Measurements from ENCODE around the gene EBF3.

The EBF3 gene

DNA sequence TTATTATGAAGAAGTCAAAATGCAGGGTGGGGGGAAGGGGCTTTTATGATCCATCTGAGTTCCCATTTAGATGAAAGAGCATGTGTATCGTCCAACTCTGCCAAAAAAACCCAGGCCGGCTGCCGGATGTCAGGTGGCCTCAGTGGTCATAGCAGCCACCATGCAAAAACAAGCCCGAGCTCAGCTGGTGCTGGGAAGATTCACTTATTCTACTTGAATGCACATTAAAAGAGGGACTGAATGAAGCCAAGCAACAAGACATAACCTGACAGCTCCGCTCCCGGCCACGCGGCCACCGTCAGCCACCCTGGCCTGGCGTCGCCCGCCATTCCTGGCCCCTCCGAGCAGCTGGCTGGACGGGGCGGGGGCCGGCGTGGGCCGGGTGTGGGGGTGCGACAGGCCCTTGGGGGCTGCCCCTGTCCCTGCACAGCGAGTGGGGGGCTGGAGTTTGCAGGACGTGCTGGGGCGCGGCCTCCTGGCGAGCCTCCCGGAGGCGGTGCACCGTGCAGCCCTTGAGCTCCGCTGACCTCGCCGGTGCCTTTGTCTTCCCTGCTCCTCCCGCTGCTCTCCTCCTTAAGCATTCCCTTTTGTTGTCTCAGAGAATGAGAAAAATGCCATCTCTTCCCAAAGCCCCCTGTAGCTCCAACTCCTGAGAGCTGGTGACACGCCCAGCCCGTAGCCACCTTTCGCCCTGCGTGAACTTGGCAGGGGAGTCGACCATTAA lies 67.8 kb downstream of the EBF3 start:
- no peak overlapping the region for H3K27ac ChIP-seq (ENCODE audit: low read length)
- WGBS (ENCODE audit: insufficient coverage, insufficient read length), result no CpG with 5 or more reads among the region's 36 CpGs
- H3K9me3 ChIP-seq (ENCODE audit: control insufficient read depth, insufficient read depth, low read length), result no peaks in the 10 kb centered on the region
- H3K27me3 ChIP-seq (ENCODE audit: control insufficient read depth, insufficient read depth, low read length), result no peaks in the 10 kb centered on the region
- H3K4me1 ChIP-seq (ENCODE audit: control insufficient read depth, insufficient read depth, low read length), result peaks cover 9% of the 10 kb centered on the region; the same call in 1 of the 2 replicates
- no peak for DNase-seq (ENCODE audit: low read depth, low spot score)
- H3K36me3 ChIP-seq (ENCODE audit: control insufficient read depth, insufficient read depth, low read length), result no peaks in the 10 kb centered on the region
- H3K4me3 ChIP-seq (ENCODE audit: low read length), result no peak overlapping the region

DNA sequence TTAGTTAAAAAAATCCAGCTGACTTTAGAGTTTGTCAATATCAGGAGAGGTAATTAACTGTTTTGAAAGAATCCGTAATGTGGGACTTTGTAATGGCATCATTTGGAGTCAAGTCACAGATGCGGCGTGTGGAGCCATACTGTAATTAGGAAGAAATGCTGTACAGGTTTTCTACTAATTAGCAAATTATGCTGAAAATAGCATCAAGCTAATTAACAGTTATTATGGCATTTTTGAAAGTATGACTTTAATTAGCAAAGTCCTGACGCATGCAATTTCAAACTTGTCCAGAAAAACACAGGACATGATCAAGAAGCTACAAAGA lies 68.3 kb downstream of the EBF3 start:
- Histone ChIP-seq H3K36me3 (ENCODE audit: control insufficient read depth, insufficient read depth, low read length) (no peaks in the 10 kb centered on the region), H3K4me3 (ENCODE audit: low read length) (no peak overlapping the region), H3K4me1 (ENCODE audit: control insufficient read depth, insufficient read depth, low read length) (peaks cover 8% of the 10 kb centered on the region; the same call in 1 of the 2 replicates), H3K27me3 (ENCODE audit: control insufficient read depth, insufficient read depth, low read length) (no peaks in the 10 kb centered on the region), H3K27ac (ENCODE audit: low read length) (no peak overlapping the region), H3K9me3 (ENCODE audit: control insufficient read depth, insufficient read depth, low read length) (no peaks in the 10 kb centered on the region)
- WGBS (ENCODE audit: insufficient coverage, insufficient read length), result no CpG with 5 or more reads among the region's 4 CpGs
- no peak for DNase-seq (ENCODE audit: low read depth, low spot score)

DNA sequence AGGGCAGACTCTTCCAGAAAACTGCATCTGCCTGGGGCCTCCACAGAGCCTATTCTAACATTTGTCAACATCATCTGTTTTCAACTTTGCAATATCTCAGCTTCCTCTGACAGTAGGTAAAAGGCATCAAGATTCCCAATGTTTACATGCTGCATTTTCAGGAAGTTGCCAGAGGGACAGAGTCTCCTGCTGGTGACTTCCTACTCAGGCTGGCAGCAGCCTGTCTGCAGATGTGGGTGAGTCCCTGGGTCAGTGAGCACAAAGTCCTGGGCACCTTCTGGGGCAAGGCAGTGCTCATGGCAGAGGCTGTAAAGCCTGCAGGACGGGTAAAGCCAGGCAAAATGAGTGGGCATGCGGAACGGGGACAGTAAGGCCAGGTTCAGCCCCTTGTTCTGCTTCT lies 69.4 kb downstream of the EBF3 start:
- DNase-seq (ENCODE audit: low read depth, low spot score), result no peak

DNA sequence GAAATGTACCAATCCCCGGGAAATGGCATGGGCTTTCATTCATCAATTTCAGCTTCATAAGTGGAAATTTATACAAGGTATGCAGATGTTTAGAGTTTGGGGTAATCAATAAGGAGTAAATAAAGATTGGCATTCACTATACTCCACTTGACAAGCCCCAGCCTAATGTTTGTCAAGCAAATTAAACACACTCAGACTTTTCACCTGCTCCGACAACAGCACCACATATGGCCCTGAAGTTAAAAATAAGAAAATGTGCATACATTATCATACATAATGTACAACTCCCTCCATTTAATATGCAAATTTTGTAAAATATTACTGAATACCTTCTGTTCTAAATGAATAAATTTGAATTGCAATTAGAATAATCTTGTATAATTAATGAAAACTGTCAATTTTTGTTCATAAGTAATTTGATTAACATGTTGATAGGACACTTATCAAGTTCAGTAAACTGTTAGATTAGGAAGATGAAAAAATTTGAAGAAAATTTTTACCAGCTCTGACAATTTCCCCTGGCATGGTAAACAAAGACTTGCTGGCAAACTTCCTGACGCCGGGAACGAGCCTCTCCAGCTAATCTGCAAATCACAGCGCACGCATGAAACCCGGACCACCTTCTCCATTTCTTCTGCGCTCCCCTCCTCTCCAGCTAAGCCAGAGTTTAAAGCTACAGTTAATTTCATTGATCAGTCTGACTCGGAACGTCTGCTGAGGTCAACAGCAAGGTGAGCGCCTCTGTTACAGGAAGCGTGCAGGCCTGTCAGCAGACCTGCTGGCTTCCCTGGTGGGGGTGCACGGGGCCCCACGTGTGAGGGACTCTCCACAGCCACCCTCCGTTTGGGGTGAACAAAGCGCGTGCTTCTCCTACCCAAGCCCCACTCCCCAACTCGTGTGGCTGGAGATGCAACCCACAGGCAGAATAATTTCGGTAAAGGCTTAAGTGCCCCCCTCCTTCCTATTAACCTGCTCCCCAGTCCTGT lies 70.7 kb downstream of the EBF3 start:
- Histone ChIP-seq H3K27me3 (ENCODE audit: control insufficient read depth, insufficient read depth, low read length) (no peaks in the 10 kb centered on the region), H3K36me3 (ENCODE audit: control insufficient read depth, insufficient read depth, low read length) (no peaks in the 10 kb centered on the region), H3K4me1 (ENCODE audit: control insufficient read depth, insufficient read depth, low read length) (peaks cover 7% of the 10 kb centered on the region; the same call in 1 of the 2 replicates), H3K27ac (ENCODE audit: low read length) (no peak overlapping the region), H3K9me3 (ENCODE audit: control insufficient read depth, insufficient read depth, low read length) (no peaks in the 10 kb centered on the region), H3K4me3 (ENCODE audit: low read length) (no peak overlapping the region)
- DNase-seq (ENCODE audit: low read depth, low spot score), result no peak
- no CpG with 5 or more reads among the region's 20 CpGs for WGBS (ENCODE audit: insufficient coverage, insufficient read length)

More for the DNA sequence above, 69.4 kb downstream of the EBF3 start:
- Histone ChIP-seq H3K27ac (ENCODE audit: low read length) (no peak overlapping the region), H3K9me3 (ENCODE audit: control insufficient read depth, insufficient read depth, low read length) (no peaks in the 10 kb centered on the region), H3K4me3 (ENCODE audit: low read length) (no peak overlapping the region), H3K36me3 (ENCODE audit: control insufficient read depth, insufficient read depth, low read length) (no peaks in the 10 kb centered on the region), H3K27me3 (ENCODE audit: control insufficient read depth, insufficient read depth, low read length) (no peaks in the 10 kb centered on the region), H3K4me1 (ENCODE audit: control insufficient read depth, insufficient read depth, low read length) (peaks cover 7% of the 10 kb centered on the region; the same call in 1 of the 2 replicates)
- no CpG with 5 or more reads among the region's 3 CpGs for WGBS (ENCODE audit: insufficient coverage, insufficient read length)

DNA sequence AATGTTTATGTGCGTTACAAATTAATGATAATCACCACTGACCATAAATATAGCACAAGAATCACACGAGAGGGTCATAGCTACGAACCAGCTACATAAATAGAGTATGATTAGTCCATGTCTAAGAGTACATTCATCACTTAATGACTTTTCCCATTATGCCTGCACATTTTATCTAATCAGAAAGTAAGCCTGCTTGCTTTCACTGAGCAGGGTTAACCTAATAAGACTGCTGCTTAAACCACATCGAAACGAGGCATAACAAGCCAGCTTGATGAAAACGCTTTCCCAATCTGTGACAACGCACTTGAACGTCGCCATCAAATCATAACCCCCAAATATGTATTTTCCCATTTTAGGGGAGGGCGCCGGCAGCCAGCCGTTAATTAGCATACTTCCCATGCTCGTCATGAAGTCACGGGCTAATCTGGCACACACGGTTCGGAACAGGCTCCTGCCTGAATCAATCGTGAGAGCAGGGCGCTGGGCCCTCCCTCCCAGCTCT lies 71.5 kb downstream of the EBF3 start:
- Histone ChIP-seq H3K27ac (ENCODE audit: low read length) (no peak overlapping the region), H3K4me1 (ENCODE audit: control insufficient read depth, insufficient read depth, low read length) (peaks cover 7% of the 10 kb centered on the region; the same call in 1 of the 2 replicates)
- no CpG with 5 or more reads among the region's 18 CpGs for whole genome bisulfite sequencing (ENCODE audit: insufficient coverage, insufficient read length)

DNA sequence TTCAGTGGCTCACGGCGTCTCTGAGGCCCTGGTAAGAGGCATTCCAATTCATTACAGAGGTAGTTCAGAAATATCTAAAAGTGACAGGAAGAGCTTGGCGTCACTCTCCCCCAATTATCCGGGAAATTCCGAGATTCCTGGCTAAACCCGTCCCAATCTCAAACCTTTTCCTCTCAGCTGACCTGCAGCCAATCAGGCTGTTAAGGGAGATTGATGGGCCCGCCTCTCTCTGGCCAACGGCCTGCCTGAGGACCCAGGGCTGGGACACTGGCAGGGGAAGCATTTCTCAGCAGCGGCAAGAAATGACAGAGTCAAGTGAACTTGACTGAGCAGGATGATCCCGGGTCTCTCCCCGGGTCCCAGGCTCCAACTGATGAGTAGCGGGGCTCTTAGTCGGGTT lies 72.3 kb downstream of the EBF3 start:
- Histone ChIP-seq H3K9me3 (ENCODE audit: control insufficient read depth, insufficient read depth, low read length) (no peaks in the 10 kb centered on the region), H3K4me1 (ENCODE audit: control insufficient read depth, insufficient read depth, low read length) (peaks cover 4% of the 10 kb centered on the region; the same call in 1 of the 2 replicates), H3K27ac (ENCODE audit: low read length) (no peak overlapping the region), H3K4me3 (ENCODE audit: low read length) (no peak overlapping the region), H3K27me3 (ENCODE audit: control insufficient read depth, insufficient read depth, low read length) (no peaks in the 10 kb centered on the region), H3K36me3 (ENCODE audit: control insufficient read depth, insufficient read depth, low read length) (no peaks in the 10 kb centered on the region)
- WGBS (ENCODE audit: insufficient coverage, insufficient read length), result no CpG with 5 or more reads among the region's 13 CpGs
- no peak for DNase-seq (ENCODE audit: low read depth, low spot score)

More for the DNA sequence above, 71.5 kb downstream of the EBF3 start:
- Histone ChIP-seq H3K36me3 (ENCODE audit: control insufficient read depth, insufficient read depth, low read length) (no peaks in the 10 kb centered on the region), H3K27me3 (ENCODE audit: control insufficient read depth, insufficient read depth, low read length) (no peaks in the 10 kb centered on the region), H3K4me3 (ENCODE audit: low read length) (no peak overlapping the region), H3K9me3 (ENCODE audit: control insufficient read depth, insufficient read depth, low read length) (no peaks in the 10 kb centered on the region)
- no peak for DNase-seq (ENCODE audit: low read depth, low spot score)

DNA sequence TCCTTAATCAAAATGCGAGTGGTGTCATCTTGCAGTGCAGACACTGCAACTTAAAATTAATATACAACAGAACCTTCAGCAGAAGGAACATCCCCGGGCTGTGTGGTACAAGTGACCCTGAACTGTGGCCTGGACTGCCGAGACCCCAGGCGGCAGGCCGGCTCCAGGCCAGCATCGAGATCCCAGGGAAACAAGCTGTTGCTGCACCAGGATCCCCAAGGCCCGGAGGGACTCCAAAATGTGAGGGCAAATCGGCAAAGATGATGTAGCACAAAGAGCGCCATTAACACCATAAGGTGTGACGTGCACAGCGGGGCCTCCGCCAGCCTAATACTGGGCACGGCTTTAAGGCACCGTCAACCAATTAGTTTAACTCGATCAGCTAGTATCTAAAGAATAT lies 73.9 kb downstream of the EBF3 start:
- peaks cover 3% of the 10 kb centered on the region; the same call in 1 of the 2 replicates for H3K4me1 ChIP-seq (ENCODE audit: control insufficient read depth, insufficient read depth, low read length)
- DNase-seq (ENCODE audit: low read depth, low spot score), result no peak
- H3K4me3 ChIP-seq (ENCODE audit: low read length), result no peak overlapping the region
- no peak overlapping the region for H3K27ac ChIP-seq (ENCODE audit: low read length)
- H3K9me3 ChIP-seq (ENCODE audit: control insufficient read depth, insufficient read depth, low read length), result no peaks in the 10 kb centered on the region
- H3K36me3 ChIP-seq (ENCODE audit: control insufficient read depth, insufficient read depth, low read length), result no peaks in the 10 kb centered on the region
- WGBS (ENCODE audit: insufficient coverage, insufficient read length), result no CpG with 5 or more reads among the region's 15 CpGs
- H3K27me3 ChIP-seq (ENCODE audit: control insufficient read depth, insufficient read depth, low read length), result no peaks in the 10 kb centered on the region

DNA sequence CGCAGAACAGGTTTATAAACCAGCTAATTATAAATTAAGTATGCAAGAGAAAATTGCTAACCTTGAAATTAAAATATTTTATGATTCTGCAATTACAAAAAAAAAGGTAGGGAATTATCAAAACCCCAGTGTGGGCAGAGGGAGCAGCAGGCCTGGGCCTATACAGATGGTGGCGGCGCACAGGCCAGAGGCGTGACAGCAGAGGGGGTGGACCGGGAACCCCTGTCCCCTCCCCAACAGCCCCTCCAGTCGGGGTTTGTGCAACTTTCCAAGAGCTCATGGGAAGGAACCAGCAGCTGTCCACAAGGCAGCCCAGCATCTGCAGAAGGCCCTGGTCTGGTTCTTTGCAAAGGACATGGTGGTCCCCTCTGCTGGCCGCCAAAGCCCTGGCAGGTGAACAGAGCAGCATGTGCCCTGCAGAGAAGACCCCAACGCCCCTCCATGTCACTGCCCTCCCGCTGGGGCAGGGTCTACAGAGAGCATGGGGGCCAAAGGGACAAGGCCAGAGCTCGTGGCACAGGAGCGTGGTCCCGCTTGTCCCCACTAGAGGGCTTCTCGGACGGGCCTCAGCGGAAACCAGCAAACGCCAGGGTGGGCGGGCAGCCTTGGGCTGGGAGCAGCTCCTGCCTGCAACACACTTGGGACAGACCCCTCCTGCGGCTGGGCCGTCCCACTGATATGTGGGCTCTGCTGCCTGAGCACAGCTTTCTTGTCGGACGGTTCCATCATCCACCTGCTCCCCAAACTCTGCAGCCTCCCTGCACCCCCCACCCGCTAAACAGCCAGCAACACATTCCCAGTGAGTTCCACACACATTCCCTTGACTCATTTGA lies 75.1 kb downstream of the EBF3 start:
- Histone ChIP-seq H3K4me3 (ENCODE audit: low read length) (no peak overlapping the region), H3K36me3 (ENCODE audit: control insufficient read depth, insufficient read depth, low read length) (no peaks in the 10 kb centered on the region), H3K27me3 (ENCODE audit: control insufficient read depth, insufficient read depth, low read length) (no peaks in the 10 kb centered on the region), H3K4me1 (ENCODE audit: control insufficient read depth, insufficient read depth, low read length) (peaks cover 3% of the 10 kb centered on the region; the same call in 1 of the 2 replicates), H3K9me3 (ENCODE audit: control insufficient read depth, insufficient read depth, low read length) (no peaks in the 10 kb centered on the region), H3K27ac (ENCODE audit: low read length) (no peak overlapping the region)
- WGBS (ENCODE audit: insufficient coverage, insufficient read length), result no CpG with 5 or more reads among the region's 22 CpGs
- DNase-seq (ENCODE audit: low read depth, low spot score), result peak; percentile 71

DNA sequence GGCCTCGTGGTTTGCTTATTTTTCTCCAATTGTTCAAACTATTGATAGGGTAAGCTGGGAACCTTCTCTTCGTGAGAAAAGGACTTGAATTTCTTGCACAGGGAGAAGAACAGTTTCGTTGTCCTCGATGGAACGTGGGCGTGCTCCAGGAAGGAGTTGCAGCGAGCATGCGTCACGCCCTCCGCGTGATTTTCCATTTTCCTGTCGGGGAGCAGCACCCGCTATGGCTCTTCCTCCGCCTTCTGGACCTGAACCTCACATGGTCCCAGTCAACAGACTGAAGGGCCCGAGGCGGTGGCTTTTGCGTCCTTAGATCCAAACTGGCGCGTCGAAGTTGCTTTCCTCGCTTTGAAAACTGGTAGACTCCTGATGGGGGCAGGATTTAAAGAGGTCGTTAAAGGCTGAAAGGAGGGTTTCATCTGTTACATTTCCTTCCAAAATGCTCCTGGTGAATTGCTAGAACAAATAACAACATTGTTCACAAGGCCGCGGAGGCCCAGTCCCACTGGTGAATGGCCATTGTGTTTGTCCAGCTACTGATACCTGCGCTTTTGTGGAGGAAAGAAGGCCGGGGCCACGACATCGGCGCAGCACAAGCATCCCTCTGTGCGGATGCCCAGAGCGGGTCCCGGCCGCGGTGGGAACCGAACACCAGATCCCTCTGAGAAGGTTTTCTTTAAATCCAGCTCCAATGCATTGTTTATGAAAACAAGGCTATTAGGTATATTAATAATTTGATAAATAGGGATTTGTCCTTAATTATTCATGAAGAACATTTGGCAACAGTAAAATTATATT lies 75.9 kb downstream of the EBF3 start:
- H3K36me3 ChIP-seq (ENCODE audit: control insufficient read depth, insufficient read depth, low read length), result no peaks in the 10 kb centered on the region
- H3K4me3 ChIP-seq (ENCODE audit: low read length), result no peak overlapping the region
- no peak for DNase-seq (ENCODE audit: low read depth, low spot score)
- no peaks in the 10 kb centered on the region for H3K27me3 ChIP-seq (ENCODE audit: control insufficient read depth, insufficient read depth, low read length)
- no peaks in the 10 kb centered on the region for H3K9me3 ChIP-seq (ENCODE audit: control insufficient read depth, insufficient read depth, low read length)
- H3K4me1 ChIP-seq (ENCODE audit: control insufficient read depth, insufficient read depth, low read length), result peaks cover 3% of the 10 kb centered on the region; the same call in 1 of the 2 replicates
- WGBS (ENCODE audit: insufficient coverage, insufficient read length), result no CpG with 5 or more reads among the region's 35 CpGs
- no peak overlapping the region for H3K27ac ChIP-seq (ENCODE audit: low read length)

Measured in iPS DF 6.9 (cell line).